Neural cell (in vitro differentiated cells): Measurements from ENCODE around the gene PPARGC1A. TPM values are rescaled to one million over a fixed set of nuclear protein-coding genes. Genes with fewer than 3 reads are reported as not detected.

Experiments used
- H2AFZ ChIP-seq: fragments of 200-600, 300-800 bp; sonication (generic), shearing (Covaris generic); 2 replicates; pipeline ENCODE4 v1.6.0; 2014; ENCODE audit warnings: low read depth, mild to moderate bottlenecking, antibody characterized with exemption, low read length, moderate library complexity
- H3F3A ChIP-seq: fragments of 200-600 bp; shearing (Covaris generic); 2 replicates; pipeline ENCODE4 v1.6.1; 2016; ENCODE audit warnings: mild to moderate bottlenecking, moderate library complexity, mixed read lengths, antibody characterized with exemption, low read length; ENCODE audit not compliant: insufficient read depth, poor library complexity, severe bottlenecking
- H3K27ac ChIP-seq: fragments of 200-600, 300-800 bp; sonication (generic), shearing (Covaris generic); 2 replicates; pipeline ENCODE4 v1.5.1; 2014; ENCODE audit warnings: mild to moderate bottlenecking, low read length, moderate library complexity
- H3K27me3 ChIP-seq: fragments of 300-800, 200-600 bp; sonication (generic), shearing (Covaris generic); 2 replicates; pipeline ENCODE4 v1.6.0; 2014; ENCODE audit warnings: mild to moderate bottlenecking, low read depth, low read length, moderate library complexity; ENCODE audit not compliant: insufficient read depth
- H3K36me3 ChIP-seq: fragments of 300-800, 200-600 bp; sonication (generic), shearing (Covaris generic); 2 replicates; pipeline ENCODE4 v1.5.1; 2014; ENCODE audit warnings: mild to moderate bottlenecking, antibody characterized with exemption, low read length, moderate library complexity; ENCODE audit not compliant: insufficient read depth
- H3K4me2 ChIP-seq: fragments of 300-800, 200-600 bp; sonication (generic), shearing (Covaris generic); 2 replicates; pipeline ENCODE4 v1.6.0; 2014; ENCODE audit warnings: mild to moderate bottlenecking, low read length
- H3K4me3 ChIP-seq: fragments of 300-800, 200-600 bp; sonication (generic), shearing (Covaris generic); 2 replicates; pipeline ENCODE4 v1.5.1; 2014; ENCODE audit warnings: mild to moderate bottlenecking, low read length, moderate library complexity
- H3K79me2 ChIP-seq: fragments of 200-600 bp; shearing (Covaris generic); replicated peaks from 2 replicates; pipeline ENCODE4 v1.6.0; 2014; ENCODE audit warnings: mild to moderate bottlenecking, low read length, moderate library complexity; ENCODE audit not compliant: insufficient read depth
- H3K9ac ChIP-seq: fragments of 300-800, 200-600 bp; sonication (generic), shearing (Covaris generic); 2 replicates; pipeline ENCODE4 v1.6.1; 2016; ENCODE audit warnings: mild to moderate bottlenecking, low read length, mixed read lengths
- H3K9me2 ChIP-seq: fragments of 200-600 bp; shearing (Covaris generic); 2 replicates; pipeline ENCODE4 v1.6.1; 2016; ENCODE audit warnings: mild to moderate bottlenecking, low read length, mixed read lengths; ENCODE audit not compliant: insufficient read depth
- H3K9me3 ChIP-seq: fragments of 200-600, 300-800 bp; sonication (generic), shearing (Covaris generic); 2 replicates; pipeline ENCODE4 v1.6.1; 2016; ENCODE audit warnings: mild to moderate bottlenecking, mixed run types, low read length, moderate library complexity, mixed read lengths
- H4K20me1 ChIP-seq: fragments of 200-600 bp; shearing (Covaris generic); 2 replicates; pipeline ENCODE4 v1.6.1; 2016; ENCODE audit warnings: mild to moderate bottlenecking, mixed run types; ENCODE audit not compliant: insufficient read depth
- CTCF ChIP-seq: fragments of 450-650 bp; IDR thresholded peaks from 2 replicates; pipeline ENCODE4 v1.5.1; 2014; ENCODE audit warnings: antibody characterized with exemption, mild to moderate bottlenecking, moderate library complexity; ENCODE audit not compliant: poor library complexity, severe bottlenecking
- EP300 ChIP-seq: fragments of 450-650 bp; conservative IDR thresholded peaks from 2 replicates; pipeline ENCODE4 v1.6.1; 2014; ENCODE audit warnings: antibody characterized with exemption, mild to moderate bottlenecking, moderate library complexity; ENCODE audit not compliant: poor library complexity, severe bottlenecking
- EZH2 ChIP-seq: fragments of 200-600, 300-800 bp; shearing (Covaris generic), sonication (generic); IDR thresholded peaks from 2 replicates; pipeline ENCODE4 v1.6.1; 2014; ENCODE audit warnings: antibody characterized with exemption, low read length, borderline replicate concordance, mild to moderate bottlenecking; ENCODE audit not compliant: insufficient read depth, poor library complexity, severe bottlenecking
- MXI1 ChIP-seq: fragments of 450-650 bp; conservative IDR thresholded peaks from 2 replicates; pipeline ENCODE4 v1.6.1; 2014; ENCODE audit warnings: antibody characterized with exemption, mild to moderate bottlenecking; ENCODE audit not compliant: poor library complexity, severe bottlenecking
- POLR2AphosphoS5 ChIP-seq: IDR thresholded peaks from 2 replicates; pipeline ENCODE4 v1.6.1; 2012
- RAD21 ChIP-seq: fragments of 450-650 bp; conservative IDR thresholded peaks from 2 replicates; pipeline ENCODE4 v1.6.1; 2014; ENCODE audit warnings: antibody characterized with exemption, mild to moderate bottlenecking, moderate library complexity
- REST ChIP-seq: IDR thresholded peaks from 2 replicates; pipeline ENCODE4 v1.6.1; 2012; ENCODE audit warnings: borderline replicate concordance
- SMC3 ChIP-seq: fragments of 450-650 bp; conservative IDR thresholded peaks from 2 replicates; pipeline ENCODE4 v1.6.1; 2014; ENCODE audit warnings: antibody characterized with exemption, mild to moderate bottlenecking, moderate library complexity; ENCODE audit not compliant: poor library complexity
- TAF1 ChIP-seq: IDR thresholded peaks from 2 replicates; pipeline ENCODE4 v1.6.1; 2012; ENCODE audit warnings: low read depth
- polyA plus RNA-seq: library from polyadenylated mRNA; depleted of rRNA; stranded (reverse); fragments of >200 nt; gene quantifications from 2 replicates; pipeline ENCODE4 v1.2.3, GENCODE V29; 2014

Gene PPARGC1A
- polyA plus RNA-seq, 1 donor from 2014 or later, result 7.2 TPM

- Histone ChIP-seq H3K9me3 (no peaks in the 10 kb centered on the region), H3K9ac (no peak overlapping the region)
- TF ChIP-seq MXI1 (no peak), EZH2 (no peak), TAF1 (no peak), CTCF (no peak), EP300 (no peak), REST (no peak), RAD21 (no peak), POLR2AphosphoS5 (no peak), SMC3 (no peak)
Observed at GRCh38 chr4:23788027-23788426, 101.8 kb downstream of the PPARGC1A start.

DNA sequence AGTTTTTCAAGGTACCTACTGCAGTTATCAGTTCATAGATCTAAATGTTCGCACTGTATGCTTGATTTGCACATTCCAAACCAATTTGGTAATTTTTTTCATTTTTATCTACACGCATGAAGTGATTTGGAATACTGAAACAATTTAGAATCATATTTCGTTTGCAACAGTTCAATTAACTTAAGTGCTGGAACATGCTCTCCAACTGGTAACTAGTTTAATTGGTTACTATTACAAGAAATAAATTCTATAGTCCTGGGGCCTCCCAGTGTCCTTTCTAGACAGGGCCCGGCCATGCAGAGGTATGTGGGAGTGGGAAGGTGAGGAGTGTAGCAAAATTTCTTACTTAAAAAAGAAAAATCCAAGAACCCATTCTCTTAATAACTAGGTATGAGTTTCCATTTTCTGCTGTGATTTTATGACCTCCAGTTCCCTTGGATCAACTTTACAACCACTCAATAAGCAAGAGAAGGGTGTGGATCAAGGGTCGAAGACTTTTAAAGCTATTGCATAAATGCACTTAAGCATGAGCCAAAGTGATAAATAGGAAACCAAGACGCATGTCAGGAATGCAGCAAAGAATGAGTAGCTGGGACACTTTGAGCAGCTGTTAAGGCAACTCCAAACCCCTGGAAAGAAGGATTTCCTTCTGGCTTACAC lies 106.9 kb downstream of the PPARGC1A start:
- no peak overlapping the region for H3K4me2 ChIP-seq
- no peaks in the 10 kb centered on the region for H3K79me2 ChIP-seq
- H3K9ac ChIP-seq, result no peak overlapping the region
- H3F3A ChIP-seq, result no peaks in the 10 kb centered on the region
- no peak overlapping the region for H3K4me3 ChIP-seq
- TF ChIP-seq EZH2, result no peak
- TF ChIP-seq CTCF, result no peak
- no peak for TF ChIP-seq TAF1
- TF ChIP-seq MXI1, result no peak
- TF ChIP-seq EP300, result no peak
- no peak for TF ChIP-seq RAD21
- no peaks in the 10 kb centered on the region for H4K20me1 ChIP-seq
- no peak overlapping the region for H2AFZ ChIP-seq
- H3K27me3 ChIP-seq, result no peaks in the 10 kb centered on the region
- H3K36me3 ChIP-seq, result no peaks in the 10 kb centered on the region
- no peaks in the 10 kb centered on the region for H3K9me3 ChIP-seq
- no peaks in the 10 kb centered on the region for H3K9me2 ChIP-seq
- no peak overlapping the region for H3K27ac ChIP-seq

More at GRCh38 chr4:23788027-23788426, 101.8 kb downstream of the PPARGC1A start:
- no peaks in the 10 kb centered on the region for H3K79me2 ChIP-seq
- H3K27me3 ChIP-seq, result no peaks in the 10 kb centered on the region
- H3K36me3 ChIP-seq, result no peaks in the 10 kb centered on the region
- no peak overlapping the region for H2AFZ ChIP-seq
- no peak overlapping the region for H3K4me3 ChIP-seq
- H3K27ac ChIP-seq, result no peak overlapping the region
- no peaks in the 10 kb centered on the region for H3K9me2 ChIP-seq
- H3F3A ChIP-seq, result no peaks in the 10 kb centered on the region
- no peaks in the 10 kb centered on the region for H4K20me1 ChIP-seq
- H3K4me2 ChIP-seq, result no peak overlapping the region
